ENCODE measurements around the gene DNAH9.

DNA sequence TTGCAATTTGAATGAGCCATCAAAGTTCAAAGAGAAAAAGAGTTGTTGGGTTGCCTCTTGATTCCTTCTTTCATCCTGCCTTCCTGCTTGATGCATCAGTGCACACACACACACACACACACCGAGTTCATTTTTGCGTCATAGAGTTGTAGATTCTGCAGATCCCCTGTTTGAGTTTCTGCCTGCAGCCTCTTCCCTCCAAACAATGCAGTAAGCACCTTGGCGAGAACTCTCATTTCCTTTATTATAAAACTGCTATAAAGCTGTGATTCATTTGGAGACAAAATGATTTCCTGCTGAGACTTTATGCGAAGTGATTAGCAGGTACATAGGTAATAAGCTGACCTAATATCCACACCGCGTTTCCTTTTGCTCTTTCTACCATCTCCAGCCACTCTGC is 26.7 kb downstream of the DNAH9 start:
- TF ChIP-seq, protein P1, sequence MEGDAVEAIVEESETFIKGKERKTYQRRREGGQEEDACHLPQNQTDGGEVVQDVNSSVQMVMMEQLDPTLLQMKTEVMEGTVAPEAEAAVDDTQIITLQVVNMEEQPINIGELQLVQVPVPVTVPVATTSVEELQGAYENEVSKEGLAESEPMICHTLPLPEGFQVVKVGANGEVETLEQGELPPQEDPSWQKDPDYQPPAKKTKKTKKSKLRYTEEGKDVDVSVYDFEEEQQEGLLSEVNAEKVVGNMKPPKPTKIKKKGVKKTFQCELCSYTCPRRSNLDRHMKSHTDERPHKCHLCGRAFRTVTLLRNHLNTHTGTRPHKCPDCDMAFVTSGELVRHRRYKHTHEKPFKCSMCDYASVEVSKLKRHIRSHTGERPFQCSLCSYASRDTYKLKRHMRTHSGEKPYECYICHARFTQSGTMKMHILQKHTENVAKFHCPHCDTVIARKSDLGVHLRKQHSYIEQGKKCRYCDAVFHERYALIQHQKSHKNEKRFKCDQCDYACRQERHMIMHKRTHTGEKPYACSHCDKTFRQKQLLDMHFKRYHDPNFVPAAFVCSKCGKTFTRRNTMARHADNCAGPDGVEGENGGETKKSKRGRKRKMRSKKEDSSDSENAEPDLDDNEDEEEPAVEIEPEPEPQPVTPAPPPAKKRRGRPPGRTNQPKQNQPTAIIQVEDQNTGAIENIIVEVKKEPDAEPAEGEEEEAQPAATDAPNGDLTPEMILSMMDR (IDR thresholded peaks at IDR 0.05): no peak
- TF ChIP-seq POLR2A (IDR thresholded peaks at IDR 0.05): no peak

Measured in Peyer's patch (tissue), 4 donors.